Activated CD8-positive, alpha-beta T cell treated with anti-CD3 and anti-CD28 coated beads for 36 hours (primary cell): ENCODE measurements around the gene GPR62. TPM values are rescaled to one million over a fixed set of nuclear protein-coding genes. Genes with fewer than 3 reads are reported as not detected.
A peak's percentile ranks its signal among the peaks of the same experiment; 100 is the strongest.

Experiments
- ATAC-seq: fragments of 200-7000 bp; cut with Tn5 transposase; one replicate; pipeline ENCODE4 v1.10.0; 2021; ENCODE audit warnings: mild to moderate bottlenecking, moderate library complexity
- CTCF ChIA-PET: fragments of 350-600 bp; sonication (Branson Sonifier 250); formaldehyde crosslinking; loops from one replicate; lab custom pipeline; 2021; ENCODE audit warnings: antibody characterized with exemption; lab: Charles Lee
- POLR2A ChIA-PET: fragments of 350-600 bp; sonication (Branson Sonifier 250); formaldehyde crosslinking; loops from one replicate; lab custom pipeline; 2021; ENCODE audit warnings: antibody characterized with exemption; lab: Charles Lee
- DNase-seq: peaks from one replicate; pipeline ENCODE4 v3.0.0-alpha.2; 2020
- H3K27ac Mint-ChIP-seq: one replicate; pipeline ENCODE4 v1.8.0; 2021; ENCODE audit warnings: mild to moderate bottlenecking, mixed read lengths
- H3K27me3 Mint-ChIP-seq: one replicate; pipeline ENCODE4 v1.8.0; 2021; ENCODE audit warnings: mixed read lengths
- H3K36me3 Mint-ChIP-seq: one replicate; pipeline ENCODE4 v1.8.0; 2021; ENCODE audit warnings: low read depth, mixed read lengths
- H3K4me1 Mint-ChIP-seq: one replicate; pipeline ENCODE4 v1.8.0; 2021; ENCODE audit warnings: low read depth, mixed read lengths
- H3K4me3 Mint-ChIP-seq: one replicate; pipeline ENCODE4 v1.8.0; 2021; ENCODE audit warnings: mild to moderate bottlenecking, moderate library complexity, mixed read lengths
- H3K9me3 Mint-ChIP-seq: one replicate; pipeline ENCODE4 v1.8.0; 2021; ENCODE audit warnings: mixed read lengths
- CTCF ChIP-seq: fragments of 200-600 bp; IDR thresholded peaks from one replicate; pipeline ENCODE4 v1.8.0; 2022; ENCODE audit warnings: antibody characterized with exemption, mild to moderate bottlenecking
- intact Hi-C: fragments of 100-400 bp; cut with micrococcal nuclease; formaldehyde crosslinking; loops from one replicate; pipeline ENCODE4 v1.10.0; 2022
- total RNA-seq, 2 experiments: library from RNA; stranded (reverse); gene quantifications; one replicate each; pipeline ENCODE4 v1.2.3, GENCODE V29; 2021

Gene GPR62
- total RNA-seq, 2 experiments from 2014 or later = not detected

GRCh38 chr3:51970606-51971300 lies 15.6 kb downstream of the GPR62 start:
- no peak for DNase-seq
- POLR2A ChIA-PET = interaction anchor here (0.8 to 5.4 kb wide), 4 partner anchors 13 to 30 kb away, joined by 3 to 43 read pairs (median 4); partner anchors contain the start of genes ACY1, GPR62 and RRP9
- intact Hi-C loops = no loop called here
- Mint-ChIP-seq H3K27ac (no peak overlapping the region), H3K4me3 (no peak overlapping the region), H3K9me3 (no peaks in the 10 kb centered on the region), H3K27me3 (no peaks in the 10 kb centered on the region), H3K4me1 (peaks cover 29% of the 10 kb centered on the region), H3K36me3 (peaks cover 5% of the 10 kb centered on the region)
- ATAC-seq = no peak
- no peak for TF ChIP-seq CTCF
- CTCF ChIA-PET = no interaction called here

GRCh38 chr3:51971350-51971749 lies 16.2 kb downstream of the GPR62 start:
- Mint-ChIP-seq H3K9me3 (no peaks in the 10 kb centered on the region), H3K4me1 (peaks cover 31% of the 10 kb centered on the region), H3K27ac (no peak overlapping the region), H3K4me3 (no peak overlapping the region), H3K36me3 (peaks cover 5% of the 10 kb centered on the region), H3K27me3 (no peaks in the 10 kb centered on the region)
- no peak for TF ChIP-seq CTCF
- DNase-seq (no peak), ATAC-seq (no peak)
- intact Hi-C loops = no loop called here
- CTCF ChIA-PET = interaction anchor here (3.8 kb wide), 1 partner anchor 12 kb away, joined by 40 read pairs; the partner anchor contains the start of gene ACY1
- POLR2A ChIA-PET = interaction anchor here (5.4 kb wide), 1 partner anchor 12 kb away, joined by 43 read pairs; the partner anchor contains the start of gene ACY1

- H3K27ac Mint-ChIP-seq = peak overlapping the region; percentile 97
- no peaks in the 10 kb centered on the region for H3K27me3 Mint-ChIP-seq
- ChIA-PET POLR2A (interaction anchor here (0.9 to 14.5 kb wide), 14 partner anchors 9 to 112 kb away, joined by 3 to 267 read pairs (median 6); partner anchors contain the start of genes ACY1, DUSP7, PARP3 and RPL29), CTCF (interaction anchor here (0.8 to 3.8 kb wide), 16 partner anchors 9 to 472 kb away, joined by 3 to 40 read pairs (median 8); partner anchors contain the start of genes ACY1, PARP3, RPL29 and RRP9)
- H3K4me1 Mint-ChIP-seq = peaks cover 31% of the 10 kb centered on the region
- TF ChIP-seq CTCF = no peak
- no peaks in the 10 kb centered on the region for H3K9me3 Mint-ChIP-seq
- peak overlapping the region; percentile 77 for H3K4me3 Mint-ChIP-seq
- intact Hi-C loops = no loop called here
- H3K36me3 Mint-ChIP-seq = peaks cover 9% of the 10 kb centered on the region
- ATAC-seq = peak; percentile 19
- peak; percentile 36 for DNase-seq
These were observed 19.2 kb downstream of the GPR62 start for GRCh38 chr3:51974277-51974962.

- CTCF ChIA-PET = interaction anchor here (0.7 to 3.8 kb wide), 9 partner anchors 8 to 471 kb away, joined by 3 to 40 read pairs (median 9); partner anchors contain the start of genes ACY1, DUSP7, PARP3 and RRP9
- Mint-ChIP-seq H3K4me1 (peaks cover 31% of the 10 kb centered on the region), H3K27me3 (no peaks in the 10 kb centered on the region), H3K9me3 (no peaks in the 10 kb centered on the region), H3K27ac (peak within 1 kb of the TSS; percentile 97), H3K4me3 (peak within 1 kb of the TSS; percentile 77), H3K36me3 (peaks cover 9% of the 10 kb centered on the region)
- intact Hi-C loops = no loop called here
- TF ChIP-seq CTCF = no peak
- peak; percentile 77 for ATAC-seq
- peak; percentile 67 for DNase-seq
- POLR2A ChIA-PET = interaction anchor here (0.5 to 14.5 kb wide), 9 partner anchors 8 to 81 kb away, joined by 3 to 267 read pairs (median 6); partner anchors contain the start of genes ACY1, DUSP7, PARP3 and RPL29
These were observed 20.0 kb downstream of the GPR62 start, which contains the start of gene ABHD14A for GRCh38 chr3:51974963-51975851. TSS of gene ABHD14A (plus strand) at chr3:51975064. CDS start at chr3:51975136, 72 bp downstream.
